ENCODE measurements around the gene CCM2. TPM values are rescaled to one million over a fixed set of nuclear protein-coding genes. Genes with fewer than 3 reads are reported as not detected.

The CCM2 gene
- total and polyA plus RNA-seq, 4 donors, result 21.7 to 57.6 (median 51.1) TPM

DNA sequence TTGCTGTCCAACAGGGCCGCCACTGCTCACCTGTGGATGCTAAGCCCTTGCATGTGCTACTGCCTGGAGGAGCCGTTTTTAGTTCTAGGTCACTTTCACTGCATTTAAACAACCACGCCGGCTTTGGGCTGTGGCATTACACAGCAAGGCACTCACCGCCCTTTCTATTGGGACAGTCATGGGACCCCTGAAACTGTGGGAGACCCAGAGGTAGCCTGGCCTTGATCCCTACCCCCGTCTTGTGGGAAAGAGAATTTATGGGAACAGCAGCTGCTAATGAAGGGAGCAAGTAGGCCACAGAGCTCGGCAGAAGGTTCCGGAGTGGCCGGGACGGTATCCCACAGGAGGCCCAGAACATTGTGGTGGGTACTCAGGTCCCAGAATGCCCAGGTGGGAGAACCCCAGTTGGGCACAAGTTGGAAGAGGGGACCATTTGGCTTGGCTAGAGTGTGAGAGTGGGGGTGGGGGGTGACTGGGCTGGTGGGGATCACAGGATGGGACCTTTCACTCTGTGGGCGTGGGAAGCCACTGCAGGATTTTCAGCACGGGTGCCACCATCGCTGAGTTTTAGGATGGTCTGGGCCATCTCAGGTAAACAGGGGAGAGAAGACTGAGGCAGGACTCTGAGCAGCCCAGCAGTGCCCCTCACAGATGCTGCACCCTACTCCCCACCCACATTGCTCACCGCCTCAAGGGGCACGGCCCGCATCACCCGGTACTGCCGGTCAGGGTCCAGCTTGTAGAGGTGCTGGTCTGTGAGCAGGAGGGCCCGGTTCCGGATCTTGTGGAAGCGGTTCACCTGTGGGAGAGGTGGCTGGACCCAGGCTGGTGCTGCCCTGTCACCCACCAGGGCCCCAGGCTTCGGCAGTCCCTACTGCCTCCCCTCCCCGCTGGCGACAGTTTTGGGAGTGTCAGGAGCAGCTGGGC is 36.4 kb upstream of the CCM2 start:
- TF ChIP-seq, protein P1, sequence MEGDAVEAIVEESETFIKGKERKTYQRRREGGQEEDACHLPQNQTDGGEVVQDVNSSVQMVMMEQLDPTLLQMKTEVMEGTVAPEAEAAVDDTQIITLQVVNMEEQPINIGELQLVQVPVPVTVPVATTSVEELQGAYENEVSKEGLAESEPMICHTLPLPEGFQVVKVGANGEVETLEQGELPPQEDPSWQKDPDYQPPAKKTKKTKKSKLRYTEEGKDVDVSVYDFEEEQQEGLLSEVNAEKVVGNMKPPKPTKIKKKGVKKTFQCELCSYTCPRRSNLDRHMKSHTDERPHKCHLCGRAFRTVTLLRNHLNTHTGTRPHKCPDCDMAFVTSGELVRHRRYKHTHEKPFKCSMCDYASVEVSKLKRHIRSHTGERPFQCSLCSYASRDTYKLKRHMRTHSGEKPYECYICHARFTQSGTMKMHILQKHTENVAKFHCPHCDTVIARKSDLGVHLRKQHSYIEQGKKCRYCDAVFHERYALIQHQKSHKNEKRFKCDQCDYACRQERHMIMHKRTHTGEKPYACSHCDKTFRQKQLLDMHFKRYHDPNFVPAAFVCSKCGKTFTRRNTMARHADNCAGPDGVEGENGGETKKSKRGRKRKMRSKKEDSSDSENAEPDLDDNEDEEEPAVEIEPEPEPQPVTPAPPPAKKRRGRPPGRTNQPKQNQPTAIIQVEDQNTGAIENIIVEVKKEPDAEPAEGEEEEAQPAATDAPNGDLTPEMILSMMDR (IDR thresholded peaks at IDR 0.05; ENCODE audit: control extremely low read depth, extremely low read depth), result no peak
- Histone ChIP-seq H3K9ac (ENCODE audit: insufficient read depth in 1 of 2, low read length in 2 of 2) (no peak overlapping the region), H3K27ac (ENCODE audit: low read depth in 1 of 2, low read length in 1 of 2) (no peak overlapping the region), H3K4me3 (no peak overlapping the region), H3K4me1 (ENCODE audit: control insufficient read depth in 5 of 5, insufficient read depth in 5 of 5, low read length in 5 of 5) (peaks cover 0 to 3% (median 0%) of the 10 kb centered on the region in 5 donors), H3K9me3 (ENCODE audit: control insufficient read depth in 4 of 4, insufficient read depth in 3 of 4, low read length in 3 of 4) (no peaks in the 10 kb centered on the region), H3K36me3 (ENCODE audit: control insufficient read depth in 4 of 4, insufficient read depth in 4 of 4, low read length in 4 of 4) (peaks cover 0 to 7% (median 0%) of the 10 kb centered on the region in 4 donors), H3K27me3 (ENCODE audit: control insufficient read depth in 3 of 3, insufficient read depth in 3 of 3, low read length in 2 of 3) (peaks cover 0 to 11% (median 0%) of the 10 kb centered on the region in 3 donors)
- DNase-seq (no peak), ATAC-seq (ENCODE audit: insufficient read depth, low FRiP score) (no peak)
- WGBS, 2 donors, result 94 to 95% methylated on average over 24 of the region's 24 CpGs

DNA sequence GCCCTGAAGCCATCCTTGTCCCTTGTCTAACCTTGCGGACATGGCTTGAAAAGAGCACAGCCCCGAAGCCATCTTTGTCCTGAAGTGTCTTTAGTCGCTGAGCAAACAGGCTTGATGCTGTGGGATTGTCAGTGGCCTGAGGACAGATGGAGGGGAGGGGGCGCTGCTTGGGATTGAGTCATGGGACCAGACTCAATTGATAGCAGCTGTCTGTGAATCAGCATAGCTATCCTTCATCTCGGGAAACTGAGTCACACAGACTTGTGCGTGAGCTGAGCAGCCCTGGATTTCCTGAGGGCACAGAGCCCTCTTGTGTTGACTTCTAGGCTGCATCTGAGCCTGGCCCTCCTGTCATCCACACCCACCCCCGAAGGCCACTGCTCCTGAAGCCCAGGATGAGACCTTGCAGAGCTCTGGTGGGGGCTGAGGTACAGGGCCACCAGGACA is 35.6 kb upstream of the CCM2 start:
- no peak overlapping the region for H3K4me3 ChIP-seq
- DNase-seq (no peak), ATAC-seq (ENCODE audit: insufficient read depth, low FRiP score) (no peak)
- H3K4me1 ChIP-seq (ENCODE audit: control insufficient read depth in 5 of 5, insufficient read depth in 5 of 5, low read length in 5 of 5), result peaks cover 0 to 3% (median 0%) of the 10 kb centered on the region in 5 donors
- TF ChIP-seq, protein P1 (IDR thresholded peaks at IDR 0.05; ENCODE audit: control extremely low read depth, extremely low read depth), result no peak
- WGBS, 2 donors, result 86% methylated on average over 7 of the region's 7 CpGs
- peaks cover 0 to 11% (median 0%) of the 10 kb centered on the region in 3 donors for H3K27me3 ChIP-seq (ENCODE audit: control insufficient read depth in 3 of 3, insufficient read depth in 3 of 3, low read length in 2 of 3)
- peaks cover 0 to 7% (median 0%) of the 10 kb centered on the region in 4 donors for H3K36me3 ChIP-seq (ENCODE audit: control insufficient read depth in 4 of 4, insufficient read depth in 4 of 4, low read length in 4 of 4)
- H3K9ac ChIP-seq (ENCODE audit: insufficient read depth in 1 of 2, low read length in 2 of 2), result no peak overlapping the region
- no peaks in the 10 kb centered on the region for H3K9me3 ChIP-seq (ENCODE audit: control insufficient read depth in 4 of 4, insufficient read depth in 3 of 4, low read length in 3 of 4)
- H3K27ac ChIP-seq (ENCODE audit: low read depth in 1 of 2, low read length in 1 of 2), result no peak overlapping the region

DNA sequence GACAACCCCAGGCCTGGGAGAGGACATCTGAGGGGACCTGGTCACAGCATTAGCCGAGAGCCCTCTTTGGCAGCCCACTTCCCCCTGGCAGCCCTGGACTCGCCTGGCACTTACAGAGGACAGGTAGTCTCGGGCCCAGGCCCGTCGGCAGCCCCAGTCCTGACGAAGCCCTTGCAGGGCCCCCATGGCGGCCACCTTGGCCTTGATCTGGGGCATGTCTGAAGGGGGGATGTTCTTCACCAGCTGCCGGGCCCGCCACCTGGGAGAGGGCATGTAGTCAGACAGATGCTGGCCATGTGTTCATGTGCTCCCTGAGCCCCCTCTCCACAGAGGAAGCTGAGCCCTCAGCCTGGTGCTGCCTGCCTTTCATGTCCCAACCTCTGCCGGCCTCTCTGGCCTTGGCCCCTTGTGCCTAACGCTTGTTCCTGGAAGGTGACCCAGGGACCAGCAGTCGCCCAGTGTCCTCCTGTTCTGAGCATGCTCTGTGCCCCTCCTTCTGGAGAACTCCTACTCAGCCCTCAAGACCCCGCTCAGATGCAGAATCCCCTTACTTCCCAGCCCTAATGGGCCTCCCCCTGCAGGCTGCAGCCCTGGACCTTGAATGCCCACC is 35.1 kb upstream of the CCM2 start:
- H3K4me3 ChIP-seq, result no peak overlapping the region
- H3K4me1 ChIP-seq (ENCODE audit: control insufficient read depth in 5 of 5, insufficient read depth in 5 of 5, low read length in 5 of 5), result peaks cover 0 to 3% (median 0%) of the 10 kb centered on the region in 5 donors
- no peak overlapping the region for H3K27ac ChIP-seq (ENCODE audit: low read depth in 1 of 2, low read length in 1 of 2)
- peaks cover 0 to 11% (median 0%) of the 10 kb centered on the region in 3 donors for H3K27me3 ChIP-seq (ENCODE audit: control insufficient read depth in 3 of 3, insufficient read depth in 3 of 3, low read length in 2 of 3)
- no peak overlapping the region for H3K9ac ChIP-seq (ENCODE audit: insufficient read depth in 1 of 2, low read length in 2 of 2)
- DNase-seq (no peak), ATAC-seq (ENCODE audit: insufficient read depth, low FRiP score) (no peak)
- WGBS, 2 donors, result 95 to 96% methylated on average over 12 to 13 of the region's 13 CpGs
- H3K36me3 ChIP-seq (ENCODE audit: control insufficient read depth in 4 of 4, insufficient read depth in 4 of 4, low read length in 4 of 4), result peaks cover 0 to 9% (median 0%) of the 10 kb centered on the region in 4 donors
- TF ChIP-seq, protein P1 (IDR thresholded peaks at IDR 0.05; ENCODE audit: control extremely low read depth, extremely low read depth), result no peak
- no peaks in the 10 kb centered on the region for H3K9me3 ChIP-seq (ENCODE audit: control insufficient read depth in 4 of 4, insufficient read depth in 3 of 4, low read length in 3 of 4)

All from lung (tissue), 12 donors.